Measurements from ENCODE around the gene RHBG. TPM values are rescaled to one million over a fixed set of nuclear protein-coding genes. Genes with fewer than 3 reads are reported as not detected.

Gene RHBG
- total and polyA plus RNA-seq, 2 donors (not counting 3 experiments of a cell fraction or from before 2014, with no cell fraction given) = not detected

DNA sequence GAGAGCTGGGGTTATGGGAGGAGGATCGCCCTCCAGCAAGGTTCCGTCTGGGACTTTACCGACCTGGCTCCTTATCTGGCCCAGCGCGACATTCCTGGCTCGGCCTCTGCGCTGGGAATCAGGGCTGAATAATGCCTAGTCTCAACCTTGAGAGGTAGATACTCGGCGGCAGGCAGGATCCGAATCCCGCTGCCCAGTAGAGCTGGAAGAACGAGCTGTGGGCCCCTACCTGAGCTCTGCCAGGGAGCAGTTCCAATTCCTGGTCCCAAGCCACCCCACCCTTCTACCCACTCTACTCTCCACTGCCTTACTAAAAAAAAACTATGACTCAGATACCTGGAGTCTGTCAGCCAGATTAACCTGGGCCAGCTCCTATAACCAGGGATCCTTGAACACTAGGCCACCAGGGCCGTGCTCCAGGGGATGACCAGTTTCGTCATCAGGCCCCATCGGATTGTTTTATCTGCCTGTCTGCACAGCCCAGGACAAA, 53.6 kb downstream of the RHBG start:
- Histone ChIP-seq H4K20me1 (replicated peaks; ENCODE audit: control insufficient read depth, extremely low read depth, insufficient read depth, low read length) (no peaks in the 10 kb centered on the region), H3K4me2 (ENCODE audit: insufficient read depth, low read length) (no peak overlapping the region), H3K27ac (ENCODE audit: insufficient read depth, low read depth, low read length) (no peak overlapping the region), H3K9me1 (replicated peaks; ENCODE audit: control insufficient read depth, extremely low read depth, insufficient read depth, low read length) (no peaks in the 10 kb centered on the region), H2AFZ (ENCODE audit: low read depth, low read length) (no peak overlapping the region), H3K9me3 (replicated peaks; ENCODE audit: control insufficient read depth, insufficient read depth, low read length) (no peaks in the 10 kb centered on the region), H3K27me3 (ENCODE audit: control insufficient read depth in 2 of 2, insufficient read depth in 2 of 2, low read length in 2 of 2) (peaks cover 84 to 87% of the 10 kb centered on the region in 2 experiments), H3K4me3 (replicated peaks in 1 of 3; ENCODE audit: insufficient read depth in 1 of 3, low read depth in 1 of 3, low read length in 3 of 3) (no peak overlapping the region), H3K4me1 (ENCODE audit: control insufficient read depth, extremely low read depth, insufficient read depth, low read length) (peaks cover 5% of the 10 kb centered on the region), H3K9ac (replicated peaks; ENCODE audit: extremely low read depth, insufficient read depth, low read length) (no peak overlapping the region), H3K79me2 (ENCODE audit: control insufficient read depth, insufficient read depth, low read length) (no peaks in the 10 kb centered on the region), H3K36me3 (ENCODE audit: control insufficient read depth in 2 of 2, extremely low read depth in 1 of 2, insufficient read depth in 2 of 2, low read length in 2 of 2) (no peaks in the 10 kb centered on the region)
- FAIRE-seq (no peak), DNase-seq (ENCODE audit: low read depth, low spot score) (no peak)
- BruUV-seq (replicated peaks) = no TSS peak
- dilution Hi-C loops (cut with MboI; ENCODE audit: extremely low pct_ligation_motif_present, low sequenced_read_pairs) (no loop called here), intact Hi-C loops (cut with micrococcal nuclease) (no loop called here)
- TF ChIP-seq JUN (IDR thresholded peaks at IDR 0.05; ENCODE audit: borderline replicate concordance, insufficient read depth, insufficient read length, low read depth) = no peak
- TF ChIP-seq GATA2 (IDR thresholded peaks at IDR 0.05; ENCODE audit: insufficient read depth, insufficient read length, low read depth, low read length) = no peak
- TF ChIP-seq MYC (IDR thresholded peaks at IDR 0.05; ENCODE audit: low read depth, low read length) = no peak
- no peak for TF ChIP-seq FOS (IDR thresholded peaks at IDR 0.05; ENCODE audit: borderline replicate concordance, insufficient read depth, low read length)
- TF ChIP-seq, protein P1, sequence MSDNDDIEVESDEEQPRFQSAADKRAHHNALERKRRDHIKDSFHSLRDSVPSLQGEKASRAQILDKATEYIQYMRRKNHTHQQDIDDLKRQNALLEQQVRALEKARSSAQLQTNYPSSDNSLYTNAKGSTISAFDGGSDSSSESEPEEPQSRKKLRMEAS (IDR thresholded peaks at IDR 0.05; ENCODE audit: insufficient read depth, insufficient read length) = no peak
- TF ChIP-seq EZH2 (IDR thresholded peaks at IDR 0.05; ENCODE audit: borderline replicate concordance, low read depth, low read length, severe bottlenecking) = no peak
- no peak for TF ChIP-seq POLR2AphosphoS5 (IDR thresholded peaks at IDR 0.05; ENCODE audit: insufficient read depth, low read depth, low read length)
- TF ChIP-seq CTCF (IDR thresholded peaks at IDR 0.05; ENCODE audit: extremely low read depth in 1 of 2, insufficient read depth in 1 of 2, low read depth in 1 of 2, low read length in 2 of 2) = no peak
- no peak for TF ChIP-seq POLR2A (IDR thresholded peaks at IDR 0.05; ENCODE audit: low read depth, low read length)
- ChIA-PET CTCF (interaction anchor here (1.2 to 7.0 kb wide), 3 partner anchors 11 to 37 kb away, joined by 4 to 82 read pairs (median 9); no protein-coding TSS in a partner anchor), POLR2A (no interaction called here)

Measured in endothelial cell of umbilical vein (primary cell).